GM18526 (cell line): ENCODE data around the gene SLC4A8.

Experiments
- POLR2A ChIP-seq: IDR thresholded peaks from 3 replicates; pipeline ENCODE4 v1.6.1; 2011; ENCODE audit not compliant: insufficient read length; ENCODE audit errors: extremely low read depth

SLC4A8 gene

GRCh38 chr12:51538149-51538548 is 113.5 kb downstream of the SLC4A8 start:
- no peak for TF ChIP-seq POLR2A

GRCh38 chr12:51538599-51538998 is 114.0 kb downstream of the SLC4A8 start:
- no peak for TF ChIP-seq POLR2A

- TF ChIP-seq POLR2A: no peak
Observed at GRCh38 chr12:51540996-51541395, 116.4 kb downstream of the SLC4A8 start.

GRCh38 chr12:51546097-51546496 is 121.5 kb downstream of the SLC4A8 start:
- TF ChIP-seq POLR2A: no peak

- no peak for TF ChIP-seq POLR2A
Observed at GRCh38 chr12:51547606-51548005, 123.0 kb downstream of the SLC4A8 start.

- TF ChIP-seq POLR2A: no peak
Observed at GRCh38 chr12:51548241-51548640, 123.6 kb downstream of the SLC4A8 start.

DNA sequence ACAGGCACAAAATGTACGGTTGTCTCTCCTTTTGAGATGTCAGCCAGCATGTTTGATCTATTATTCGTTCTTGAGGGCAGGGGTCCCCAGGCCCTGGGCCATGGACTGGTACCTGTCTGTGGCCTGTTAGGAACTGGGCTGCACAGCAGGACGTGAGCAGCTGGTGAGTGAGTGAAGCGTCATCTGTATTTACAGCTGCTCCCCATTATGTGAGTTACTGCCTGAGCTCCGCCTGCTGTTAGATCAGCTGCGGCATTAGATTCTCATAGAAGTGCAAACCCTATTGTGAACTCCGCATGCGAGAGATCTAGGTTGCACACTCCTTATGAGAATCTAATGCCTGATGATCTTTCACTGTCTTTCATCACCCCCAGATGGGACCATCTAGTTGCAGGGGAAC is 125.0 kb downstream of the SLC4A8 start:
- no peak for TF ChIP-seq POLR2A
